H1 (cell line): ENCODE data around the gene CYP2W1. TPM values are rescaled to one million over a fixed set of nuclear protein-coding genes. Genes with fewer than 3 reads are reported as not detected.
"Not testable (repeated sequence)": the region's sequence is repeated elsewhere in the genome, so short reads cannot be mapped to it uniquely, and the experiment has no call there.

Experiments
- CTCF ChIA-PET: fragments of 300-600 bp; sonication (Branson Sonifier 250); formaldehyde crosslinking; loops from one replicate; lab custom pipeline; 2021; ENCODE audit not compliant: partially characterized antibody; lab: Charles Lee
- POLR2A ChIA-PET: fragments of 300-600 bp; sonication (Branson Sonifier 250); formaldehyde crosslinking; loops from one replicate; lab custom pipeline; 2021; ENCODE audit warnings: inconsistent platforms; ENCODE audit not compliant: partially characterized antibody; lab: Charles Lee
- DNase-seq, 2 experiments: peaks; one replicate each; pipeline versions ENCODE4 v3.0.0 to v3.0.0-alpha.2; 2010 to 2022; ENCODE audit warnings: low spot score in 2 of 2, low read depth in 1 of 2, mixed read lengths in 1 of 2
- FAIRE-seq: peaks from 2 replicates; lab custom pipeline; 2011; peaks lifted over from hg19 to GRCh38; lab: Jason Lieb, UNC
- H2AFZ ChIP-seq: 2 replicates; pipeline ENCODE4 v1.8.1; 2012; ENCODE audit warnings: low read length, inconsistent platforms
- H2AK5ac ChIP-seq: 2 replicates; pipeline ENCODE4 v1.6.1; 2013; ENCODE audit warnings: low read depth, low read length
- H2BK120ac ChIP-seq: replicated peaks from 2 replicates; pipeline ENCODE3; 2013; ENCODE audit warnings: low read depth, low read length, inconsistent platforms
- H2BK12ac ChIP-seq: 2 replicates; pipeline ENCODE4 v1.6.1; 2013; ENCODE audit warnings: low read depth, low read length
- H2BK15ac ChIP-seq: 2 replicates; pipeline ENCODE4 v1.6.1; 2013; ENCODE audit warnings: low read length
- H2BK20ac ChIP-seq: 2 replicates; pipeline ENCODE4 v1.6.1; 2013; ENCODE audit warnings: low read length
- H2BK5ac ChIP-seq: 2 replicates; pipeline ENCODE4 v1.6.1; 2013; ENCODE audit warnings: low read depth, low read length
- H3K14ac ChIP-seq: 2 replicates; pipeline ENCODE4 v1.6.1; 2013; ENCODE audit warnings: inconsistent platforms; ENCODE audit not compliant: insufficient read length
- H3K18ac ChIP-seq: 2 replicates; pipeline ENCODE4 v1.6.1; 2013; ENCODE audit warnings: low read length; ENCODE audit errors: extremely low read depth
- H3K23ac ChIP-seq: 2 replicates; pipeline ENCODE4 v1.6.1; 2013; ENCODE audit warnings: inconsistent platforms; ENCODE audit not compliant: insufficient read length
- H3K23me2 ChIP-seq: 2 replicates; pipeline ENCODE4 v1.6.1; 2013; ENCODE audit warnings: low read depth, low read length
- H3K27ac ChIP-seq: 2 replicates; pipeline ENCODE4 v1.6.1; 2011; ENCODE audit warnings: low read depth, low read length, inconsistent platforms
- H3K27me3 ChIP-seq, 4 experiments: replicated peaks in 1 of 4; 1 replicate in 1 of 4; 2 replicates in 3 of 4; pipeline versions ENCODE4 v1.6.1 to v1.8.1; 2011 to 2013; ENCODE audit warnings: low read length in 3 of 4, mild to moderate bottlenecking in 3 of 4, inconsistent platforms in 2 of 4, mixed read lengths in 2 of 4, moderate library complexity in 1 of 4; ENCODE audit not compliant: control insufficient read depth in 3 of 4, insufficient read depth in 3 of 4; ENCODE audit errors: extremely low read depth in 1 of 4
- H3K36me3 ChIP-seq, 4 experiments: 2 replicates each; pipeline versions ENCODE4 v1.6.1 to v1.8.1; 2011 to 2013; ENCODE audit warnings: mild to moderate bottlenecking in 4 of 4, low read length in 3 of 4, moderate library complexity in 2 of 4, control low read depth in 1 of 4, inconsistent platforms in 1 of 4; ENCODE audit not compliant: insufficient read depth in 4 of 4, control insufficient read depth in 2 of 4
- H3K4ac ChIP-seq: replicated peaks from 2 replicates; pipeline ENCODE3; 2013; ENCODE audit warnings: low read length, low read depth, mixed read lengths, inconsistent platforms; ENCODE audit not compliant: insufficient read length
- H3K4me1 ChIP-seq, 4 experiments: replicated peaks in 1 of 4; 1 replicate in 1 of 4; 2 replicates in 3 of 4; pipeline versions ENCODE4 v1.6.1 to v1.8.1; 2011 to 2013; ENCODE audit warnings: low read length in 3 of 4, inconsistent platforms in 2 of 4, mixed read lengths in 1 of 4; ENCODE audit not compliant: insufficient read depth in 4 of 4, control insufficient read depth in 3 of 4
- H3K4me2 ChIP-seq, 2 experiments: 2 replicates each; pipeline versions ENCODE4 v1.6.1 to v1.8.1; 2011 to 2013; ENCODE audit warnings: low read depth in 2 of 2, low read length in 2 of 2, control low read depth in 1 of 2, inconsistent platforms in 1 of 2, mild to moderate bottlenecking in 1 of 2; ENCODE audit not compliant: insufficient read depth in 1 of 2
- H3K4me3 ChIP-seq, 4 experiments: fragments of 200-600, 300-600 bp in 1 of 4; sonication (generic), shearing (Covaris generic), sonication (Bioruptor Twin) in 1 of 4; 2 replicates each; pipeline versions ENCODE4 v1.5.1 to v1.8.1; 2011 to 2016; ENCODE audit warnings: low read length in 4 of 4, low read depth in 3 of 4, control low read depth in 2 of 4, inconsistent platforms in 2 of 4, mild to moderate bottlenecking in 2 of 4, mixed read lengths in 1 of 4, moderate library complexity in 1 of 4; ENCODE audit not compliant: insufficient read depth in 2 of 4; ENCODE audit errors: extremely low read depth in 1 of 4
- H3K56ac ChIP-seq: replicated peaks from 2 replicates; pipeline ENCODE3; 2013; ENCODE audit warnings: low read depth, mild to moderate bottlenecking, mixed read lengths, low read length, inconsistent platforms; ENCODE audit not compliant: insufficient read length
- H3K79me1 ChIP-seq: 2 replicates; pipeline ENCODE4 v1.6.1; 2013; ENCODE audit warnings: low read depth, low read length, control low read depth
- H3K79me2 ChIP-seq, 2 experiments: 2 replicates each; pipeline versions ENCODE4 v1.6.1 to v1.8.1; 2012 to 2013; ENCODE audit warnings: low read length in 2 of 2, mild to moderate bottlenecking in 2 of 2, inconsistent platforms in 1 of 2; ENCODE audit not compliant: insufficient read depth in 2 of 2, control insufficient read depth in 1 of 2
- H3K9ac ChIP-seq, 4 experiments: replicated peaks in 1 of 4; 1 replicate in 1 of 4; 2 replicates in 3 of 4; pipeline versions ENCODE4 v1.6.1 to v1.8.1; 2011 to 2013; ENCODE audit warnings: low read depth in 3 of 4, low read length in 3 of 4, control low read depth in 2 of 4, mild to moderate bottlenecking in 2 of 4, moderate library complexity in 2 of 4, inconsistent platforms in 1 of 4; ENCODE audit errors: extremely low read depth in 1 of 4
- H3K9me3 ChIP-seq, 2 experiments: 2 replicates each; pipeline versions ENCODE4 v1.6.1 to v1.8.1; 2012 to 2013; ENCODE audit warnings: mild to moderate bottlenecking in 2 of 2, moderate library complexity in 2 of 2, control low read depth in 1 of 2, inconsistent platforms in 1 of 2, low read depth in 1 of 2, low read length in 1 of 2, mixed read lengths in 1 of 2; ENCODE audit not compliant: insufficient read depth in 2 of 2
- H4K20me1 ChIP-seq, 2 experiments: replicated peaks in 1 of 2; 2 replicates each; pipeline versions ENCODE3 to v1.8.1; 2011 to 2013; ENCODE audit warnings: inconsistent platforms in 2 of 2, low read length in 2 of 2, mild to moderate bottlenecking in 1 of 2; ENCODE audit not compliant: insufficient read depth in 2 of 2, control insufficient read depth in 1 of 2
- H4K5ac ChIP-seq: 2 replicates; pipeline ENCODE4 v1.6.1; 2013; ENCODE audit warnings: low read length, low read depth, mixed read lengths, inconsistent platforms; ENCODE audit not compliant: insufficient read length
- H4K8ac ChIP-seq: 2 replicates; pipeline ENCODE4 v1.8.0; 2013; ENCODE audit warnings: mild to moderate bottlenecking, moderate library complexity, low read length, inconsistent platforms; ENCODE audit not compliant: insufficient read depth; ENCODE audit errors: extremely low read depth
- H4K91ac ChIP-seq: replicated peaks from 2 replicates; pipeline ENCODE3; 2013; ENCODE audit warnings: low read length, mixed read lengths, inconsistent platforms; ENCODE audit not compliant: insufficient read length
- WGBS, 2 experiments: shearing (Covaris generic) in 1 of 2; methylation state at CpG; one replicate each; pipeline versions ENCODE4 v1.1.6 to v1.1.7; 2013 to 2015; ENCODE audit warnings: low lambda C conversion rate in 2 of 2, mixed read lengths in 2 of 2, inconsistent platforms in 1 of 2, low coverage in 1 of 2, missing lambda C conversion rate in 1 of 2; ENCODE audit not compliant: insufficient replicate concordance in 2 of 2, insufficient coverage in 1 of 2, insufficient read length in 1 of 2; ENCODE audit errors: extremely low coverage in 1 of 2, missing lambda C conversion rate in 1 of 2; 5-methylcytosine and 5-hydroxymethylcytosine counted together
- polyA plus RNA-seq, 7 experiments: library from polyadenylated mRNA; depleted of rRNA in 3 of 7; stranded (reverse) in 5 of 7; unstranded in 2 of 7; fragments of >200 nt in 5 of 7; fragments of 200-250 nt in 2 of 7; gene quantifications; 1 replicate in 5 of 7; 2 replicates in 1 of 7; 4 replicates in 1 of 7; pipeline versions ENCODE4 v1.2.1 to v1.2.3, GENCODE V29; 2011 to 2013; ENCODE audit warnings: missing spikeins in 2 of 7, mixed read lengths in 2 of 7
- total RNA-seq: library from RNA; stranded (reverse); fragmentation: NEBNext Ultra II Directional; extraction: Animal tissue kit (Norgen Biotek cat#: 25700); gene quantifications from 2 replicates; pipeline ENCODE4 v1.2.1, GENCODE V29; 2021

The CYP2W1 gene
- total and polyA plus RNA-seq, 2 of the 8 experiments (the other 6 are each of a cell fraction or from before 2014, with no cell fraction given) = not detected

- not testable (repeated sequence) for H3K9ac ChIP-seq, H3K4ac ChIP-seq, H3K18ac ChIP-seq, H2BK15ac ChIP-seq, H3K36me3 ChIP-seq, H2BK5ac ChIP-seq, H3K23ac ChIP-seq, FAIRE-seq, H3K79me2 ChIP-seq, H4K8ac ChIP-seq, H3K14ac ChIP-seq, H2AK5ac ChIP-seq, H2AFZ ChIP-seq, H3K23me2 ChIP-seq, H3K4me2 ChIP-seq, H4K5ac ChIP-seq, H4K91ac ChIP-seq, H2BK120ac ChIP-seq, H3K27ac ChIP-seq, H3K4me3 ChIP-seq, H3K27me3 ChIP-seq, H2BK12ac ChIP-seq, DNase-seq, H4K20me1 ChIP-seq, H3K79me1 ChIP-seq, H3K9me3 ChIP-seq, H3K56ac ChIP-seq, H2BK20ac ChIP-seq
- CTCF ChIA-PET = interaction anchor here (0.6 to 1.1 kb wide), 4 partner anchors 8 to 567 kb away, joined by 3 to 5 read pairs (median 3); no protein-coding TSS in a partner anchor
- H3K4me1 ChIP-seq = peaks cover 0 to 16% (median 3%) of the 10 kb centered on the region in 4 experiments; a peak in 5 of 7 replicates
- 89% methylated on average over 12 of the region's 13 CpGs; no CpG with 5 or more reads in 1 of the 2 experiments for WGBS, 2 experiments
- POLR2A ChIA-PET = interaction anchor here (1.8 kb wide), 1 partner anchor 16 kb away, joined by 4 read pairs; no protein-coding TSS in a partner anchor
Measured at GRCh38 chr7:960972-961371, 22.0 kb upstream of the CYP2W1 start.
